GM19043 (cell line): ENCODE data around the gene ORM2.

ENCODE experiments used
- ATAC-seq: cut with Tn5 transposase; IDR thresholded peaks from one replicate; pipeline ENCODE4 v1.9.1; 2021; ENCODE audit warnings: low read depth; ENCODE audit not compliant: unreplicated experiment

Gene ORM2

GRCh38 chr9:114291886-114292590 is 37.6 kb upstream of the ORM2 start:
- ATAC-seq = no peak

- ATAC-seq = no peak
Observed at GRCh38 chr9:114294664-114295063, 35.0 kb upstream of the ORM2 start.

- ATAC-seq = no peak
Observed at GRCh38 chr9:114296338-114296737, 33.3 kb upstream of the ORM2 start.

- ATAC-seq = no peak
Observed at GRCh38 chr9:114299286-114300152, 30.1 kb upstream of the ORM2 start.

GRCh38 chr9:114300153-114300845 is 29.4 kb upstream of the ORM2 start:
- no peak for ATAC-seq

- no peak for ATAC-seq
Observed at GRCh38 chr9:114300846-114301797, 28.5 kb upstream of the ORM2 start.

- ATAC-seq = no peak
Observed at GRCh38 chr9:114301798-114302565, 27.7 kb upstream of the ORM2 start.

GRCh38 chr9:114302727-114303126 is 26.9 kb upstream of the ORM2 start:
- no peak for ATAC-seq

- no peak for ATAC-seq
Observed at GRCh38 chr9:114303571-114303970, 26.1 kb upstream of the ORM2 start.

GRCh38 chr9:114303977-114304376 is 25.7 kb upstream of the ORM2 start:
- no peak for ATAC-seq

- no peak for ATAC-seq
Observed at GRCh38 chr9:114304416-114305188, 25.1 kb upstream of the ORM2 start.

- ATAC-seq = no peak
Observed at GRCh38 chr9:114307899-114308267, 21.8 kb upstream of the ORM2 start.

GRCh38 chr9:114308361-114308950 is 21.2 kb upstream of the ORM2 start:
- no peak for ATAC-seq

GRCh38 chr9:114309096-114309495 is 20.6 kb upstream of the ORM2 start:
- no peak for ATAC-seq

- no peak for ATAC-seq
Observed at GRCh38 chr9:114310471-114311450, 18.9 kb upstream of the ORM2 start.

- no peak for ATAC-seq
Observed at GRCh38 chr9:114311571-114312512, 17.8 kb upstream of the ORM2 start.
